GM13976 (cell line): Measurements from ENCODE around the gene BCORL1.
A peak's percentile ranks its signal among the peaks of the same experiment; 100 is the strongest.

ENCODE experiments used
- DNase-seq: peaks from one replicate; pipeline ENCODE4 v3.0.0; 2012; ENCODE audit warnings: low spot score
- CTCF ChIP-seq: IDR thresholded peaks from 2 replicates; pipeline ENCODE4 v1.5.1; 2012; ENCODE audit warnings: borderline replicate concordance, mild to moderate bottlenecking; ENCODE audit not compliant: insufficient read depth; ENCODE audit errors: extremely low read depth, missing control alignments, control extremely low read depth
- in situ Hi-C: fragments of 300-500 bp; cut with MboI; formaldehyde crosslinking; loops from one replicate; pipeline ENCODE4 v1.12.0; 2022; ENCODE audit warnings: low sequenced_read_pairs, mixed read lengths, inconsistent platforms; ENCODE audit not compliant: unreplicated experiment

The BCORL1 gene

GRCh38 chrX:130015181-130015580, 32.7 kb downstream of the BCORL1 start:
- in situ Hi-C loops: no loop called here
- DNase-seq: no peak
- no peak for TF ChIP-seq CTCF

- in situ Hi-C loops: no loop called here
- no peak for TF ChIP-seq CTCF
- no peak for DNase-seq
These were observed 35.7 kb downstream of the BCORL1 start for GRCh38 chrX:130018143-130018542.

- TF ChIP-seq CTCF: no peak
- DNase-seq: no peak
- in situ Hi-C loops: no loop called here
These were observed 38.4 kb downstream of the BCORL1 start for GRCh38 chrX:130020661-130021324.

GRCh38 chrX:130024127-130024526, 41.7 kb downstream of the BCORL1 start:
- no peak for TF ChIP-seq CTCF
- peak; percentile 91 for DNase-seq
- in situ Hi-C loops: no loop called here

- no peak for TF ChIP-seq CTCF
- in situ Hi-C loops: no loop called here
These were observed 42.8 kb downstream of the BCORL1 start for GRCh38 chrX:130025256-130025655.

GRCh38 chrX:130027569-130027968, 45.1 kb downstream of the BCORL1 start:
- TF ChIP-seq CTCF: no peak
- in situ Hi-C loops: no loop called here
- no peak for DNase-seq

More at GRCh38 chrX:130025256-130025655, 42.8 kb downstream of the BCORL1 start:
- DNase-seq: no peak
